ENCODE measurements around the gene DPH2.

DPH2 gene

GRCh38 chr1:43952731-43953346 is 17.0 kb upstream of the DPH2 start:
- H3K9ac ChIP-seq (ENCODE audit: low read depth in 1 of 2, low read length in 2 of 2): no peak overlapping the region
- H3K9me3 ChIP-seq (ENCODE audit: control insufficient read depth in 1 of 2, low read length in 2 of 2): no peaks in the 10 kb centered on the region
- peaks cover 11 to 14% of the 10 kb centered on the region in 2 donors for H3K4me1 ChIP-seq (ENCODE audit: control insufficient read depth in 1 of 2, insufficient read depth in 2 of 2, low read length in 2 of 2)
- peaks cover 4 to 30% of the 10 kb centered on the region in 2 donors for H3K36me3 ChIP-seq (ENCODE audit: control insufficient read depth in 1 of 2, insufficient read depth in 2 of 2, low read length in 2 of 2)
- no peaks in the 10 kb centered on the region for H3K27me3 ChIP-seq (ENCODE audit: control insufficient read depth in 1 of 2, insufficient read depth in 2 of 2, low read length in 2 of 2)
- H3K27ac ChIP-seq (ENCODE audit: low read depth, low read length): no peak overlapping the region
- H3K4me3 ChIP-seq (ENCODE audit: low read depth in 1 of 2, low read length in 2 of 2): no peak overlapping the region

GRCh38 chr1:43953361-43953760 is 16.4 kb upstream of the DPH2 start:
- Histone ChIP-seq H3K27ac (ENCODE audit: low read depth, low read length) (no peak overlapping the region), H3K4me3 (ENCODE audit: low read depth in 1 of 2, low read length in 2 of 2) (no peak overlapping the region), H3K36me3 (ENCODE audit: control insufficient read depth in 1 of 2, insufficient read depth in 2 of 2, low read length in 2 of 2) (peaks cover 4 to 35% of the 10 kb centered on the region in 2 donors), H3K9ac (ENCODE audit: low read depth in 1 of 2, low read length in 2 of 2) (no peak overlapping the region), H3K4me1 (ENCODE audit: control insufficient read depth in 1 of 2, insufficient read depth in 2 of 2, low read length in 2 of 2) (peaks cover 6 to 9% of the 10 kb centered on the region in 2 donors), H3K9me3 (ENCODE audit: control insufficient read depth in 1 of 2, low read length in 2 of 2) (no peaks in the 10 kb centered on the region), H3K27me3 (ENCODE audit: control insufficient read depth in 1 of 2, insufficient read depth in 2 of 2, low read length in 2 of 2) (no peaks in the 10 kb centered on the region)

- H3K4me1 ChIP-seq (ENCODE audit: control insufficient read depth in 1 of 2, insufficient read depth in 2 of 2, low read length in 2 of 2): peaks cover 0 to 2% of the 10 kb centered on the region in 2 donors
- no peak overlapping the region for H3K4me3 ChIP-seq (ENCODE audit: low read depth in 1 of 2, low read length in 2 of 2)
- H3K36me3 ChIP-seq (ENCODE audit: control insufficient read depth in 1 of 2, insufficient read depth in 2 of 2, low read length in 2 of 2): peaks cover 8 to 42% of the 10 kb centered on the region in 2 donors
- H3K9ac ChIP-seq (ENCODE audit: low read depth in 1 of 2, low read length in 2 of 2): no peak overlapping the region
- H3K27me3 ChIP-seq (ENCODE audit: control insufficient read depth in 1 of 2, insufficient read depth in 2 of 2, low read length in 2 of 2): no peaks in the 10 kb centered on the region
- no peak overlapping the region for H3K27ac ChIP-seq (ENCODE audit: low read depth, low read length)
- H3K9me3 ChIP-seq (ENCODE audit: control insufficient read depth in 1 of 2, low read length in 2 of 2): no peaks in the 10 kb centered on the region
These were observed 15.8 kb upstream of the DPH2 start for GRCh38 chr1:43954036-43954435.

- peaks cover 22 to 53% of the 10 kb centered on the region in 2 donors for H3K36me3 ChIP-seq (ENCODE audit: control insufficient read depth in 1 of 2, insufficient read depth in 2 of 2, low read length in 2 of 2)
These were observed 13.6 kb upstream of the DPH2 start for GRCh38 chr1:43956234-43956633.

GRCh38 chr1:43957407-43958040 is 12.3 kb upstream of the DPH2 start:
- Histone ChIP-seq H3K4me3 (ENCODE audit: low read depth in 1 of 2, low read length in 2 of 2) (no peak overlapping the region), H3K36me3 (ENCODE audit: control insufficient read depth in 1 of 2, insufficient read depth in 2 of 2, low read length in 2 of 2) (peaks cover 25 to 53% of the 10 kb centered on the region in 2 donors), H3K27ac (ENCODE audit: low read depth, low read length) (no peak overlapping the region), H3K9me3 (ENCODE audit: control insufficient read depth in 1 of 2, low read length in 2 of 2) (no peaks in the 10 kb centered on the region), H3K27me3 (ENCODE audit: control insufficient read depth in 1 of 2, insufficient read depth in 2 of 2, low read length in 2 of 2) (no peaks in the 10 kb centered on the region), H3K4me1 (ENCODE audit: control insufficient read depth in 1 of 2, insufficient read depth in 2 of 2, low read length in 2 of 2) (no peaks in the 10 kb centered on the region), H3K9ac (ENCODE audit: low read depth in 1 of 2, low read length in 2 of 2) (no peak overlapping the region)

More at GRCh38 chr1:43956234-43956633, 13.6 kb upstream of the DPH2 start:
- no peaks in the 10 kb centered on the region for H3K9me3 ChIP-seq (ENCODE audit: control insufficient read depth in 1 of 2, low read length in 2 of 2)
- no peaks in the 10 kb centered on the region for H3K4me1 ChIP-seq (ENCODE audit: control insufficient read depth in 1 of 2, insufficient read depth in 2 of 2, low read length in 2 of 2)
- no peak overlapping the region for H3K9ac ChIP-seq (ENCODE audit: low read depth in 1 of 2, low read length in 2 of 2)
- no peak overlapping the region for H3K4me3 ChIP-seq (ENCODE audit: low read depth in 1 of 2, low read length in 2 of 2)
- H3K27me3 ChIP-seq (ENCODE audit: control insufficient read depth in 1 of 2, insufficient read depth in 2 of 2, low read length in 2 of 2): no peaks in the 10 kb centered on the region
- H3K27ac ChIP-seq (ENCODE audit: low read depth, low read length): no peak overlapping the region

- no peak overlapping the region for H3K27ac ChIP-seq (ENCODE audit: low read depth, low read length)
- H3K36me3 ChIP-seq (ENCODE audit: control insufficient read depth in 1 of 2, insufficient read depth in 2 of 2, low read length in 2 of 2): peaks cover 25 to 62% of the 10 kb centered on the region in 2 donors
- no peak overlapping the region for H3K4me3 ChIP-seq (ENCODE audit: low read depth in 1 of 2, low read length in 2 of 2)
- H3K9ac ChIP-seq (ENCODE audit: low read depth in 1 of 2, low read length in 2 of 2): no peak overlapping the region
- H3K9me3 ChIP-seq (ENCODE audit: control insufficient read depth in 1 of 2, low read length in 2 of 2): no peaks in the 10 kb centered on the region
- H3K4me1 ChIP-seq (ENCODE audit: control insufficient read depth in 1 of 2, insufficient read depth in 2 of 2, low read length in 2 of 2): no peaks in the 10 kb centered on the region
- no peaks in the 10 kb centered on the region for H3K27me3 ChIP-seq (ENCODE audit: control insufficient read depth in 1 of 2, insufficient read depth in 2 of 2, low read length in 2 of 2)
These were observed 11.2 kb upstream of the DPH2 start for GRCh38 chr1:43958351-43959255.

- Histone ChIP-seq H3K36me3 (ENCODE audit: control insufficient read depth in 1 of 2, insufficient read depth in 2 of 2, low read length in 2 of 2) (peaks cover 29 to 70% of the 10 kb centered on the region in 2 donors), H3K4me3 (ENCODE audit: low read depth in 1 of 2, low read length in 2 of 2) (no peak overlapping the region), H3K4me1 (ENCODE audit: control insufficient read depth in 1 of 2, insufficient read depth in 2 of 2, low read length in 2 of 2) (no peaks in the 10 kb centered on the region), H3K27ac (ENCODE audit: low read depth, low read length) (no peak overlapping the region), H3K9me3 (ENCODE audit: control insufficient read depth in 1 of 2, low read length in 2 of 2) (no peaks in the 10 kb centered on the region), H3K27me3 (ENCODE audit: control insufficient read depth in 1 of 2, insufficient read depth in 2 of 2, low read length in 2 of 2) (no peaks in the 10 kb centered on the region), H3K9ac (ENCODE audit: low read depth in 1 of 2, low read length in 2 of 2) (no peak overlapping the region)
These were observed 9.0 kb upstream of the DPH2 start for GRCh38 chr1:43960798-43961197.

- Histone ChIP-seq H3K9me3 (ENCODE audit: control insufficient read depth in 1 of 2, low read length in 2 of 2) (no peaks in the 10 kb centered on the region), H3K27me3 (ENCODE audit: control insufficient read depth in 1 of 2, insufficient read depth in 2 of 2, low read length in 2 of 2) (no peaks in the 10 kb centered on the region), H3K36me3 (ENCODE audit: control insufficient read depth in 1 of 2, insufficient read depth in 2 of 2, low read length in 2 of 2) (peaks cover 29 to 67% of the 10 kb centered on the region in 2 donors), H3K4me1 (ENCODE audit: control insufficient read depth in 1 of 2, insufficient read depth in 2 of 2, low read length in 2 of 2) (no peaks in the 10 kb centered on the region), H3K27ac (ENCODE audit: low read depth, low read length) (no peak overlapping the region), H3K9ac (ENCODE audit: low read depth in 1 of 2, low read length in 2 of 2) (no peak overlapping the region), H3K4me3 (ENCODE audit: low read depth in 1 of 2, low read length in 2 of 2) (no peak overlapping the region)
These were observed 8.1 kb upstream of the DPH2 start for GRCh38 chr1:43961692-43962091.

- no peak overlapping the region for H3K4me3 ChIP-seq (ENCODE audit: low read depth in 1 of 2, low read length in 2 of 2)
- no peaks in the 10 kb centered on the region for H3K27me3 ChIP-seq (ENCODE audit: control insufficient read depth in 1 of 2, insufficient read depth in 2 of 2, low read length in 2 of 2)
- H3K36me3 ChIP-seq (ENCODE audit: control insufficient read depth in 1 of 2, insufficient read depth in 2 of 2, low read length in 2 of 2): peaks cover 27 to 61% of the 10 kb centered on the region in 2 donors
These were observed 7.5 kb upstream of the DPH2 start for GRCh38 chr1:43962324-43962723.

GRCh38 chr1:43963006-43963405 is 6.8 kb upstream of the DPH2 start:
- Histone ChIP-seq H3K9me3 (ENCODE audit: control insufficient read depth in 1 of 2, low read length in 2 of 2) (no peaks in the 10 kb centered on the region), H3K4me3 (ENCODE audit: low read depth in 1 of 2, low read length in 2 of 2) (no peak overlapping the region), H3K36me3 (ENCODE audit: control insufficient read depth in 1 of 2, insufficient read depth in 2 of 2, low read length in 2 of 2) (peaks cover 25 to 58% of the 10 kb centered on the region in 2 donors), H3K27ac (ENCODE audit: low read depth, low read length) (no peak overlapping the region), H3K4me1 (ENCODE audit: control insufficient read depth in 1 of 2, insufficient read depth in 2 of 2, low read length in 2 of 2) (no peaks in the 10 kb centered on the region), H3K9ac (ENCODE audit: low read depth in 1 of 2, low read length in 2 of 2) (no peak overlapping the region), H3K27me3 (ENCODE audit: control insufficient read depth in 1 of 2, insufficient read depth in 2 of 2, low read length in 2 of 2) (no peaks in the 10 kb centered on the region)

More at GRCh38 chr1:43962324-43962723, 7.5 kb upstream of the DPH2 start:
- no peak overlapping the region for H3K27ac ChIP-seq (ENCODE audit: low read depth, low read length)
- no peaks in the 10 kb centered on the region for H3K9me3 ChIP-seq (ENCODE audit: control insufficient read depth in 1 of 2, low read length in 2 of 2)
- H3K9ac ChIP-seq (ENCODE audit: low read depth in 1 of 2, low read length in 2 of 2): no peak overlapping the region
- H3K4me1 ChIP-seq (ENCODE audit: control insufficient read depth in 1 of 2, insufficient read depth in 2 of 2, low read length in 2 of 2): no peaks in the 10 kb centered on the region

Data from duodenal mucosa (tissue), 2 donors.